Heart left ventricle (tissue), 16 donors: ENCODE results near the gene LDAH. TPM values are rescaled to one million over a fixed set of nuclear protein-coding genes. Genes with fewer than 3 reads are reported as not detected.

Experiments used
- ATAC-seq, 4 donors: fragments of 200-7000 bp; cut with Tn5 transposase; one replicate each; pipeline ENCODE4 v1.9.1; 2020 to 2022; ENCODE audit warnings: moderate library complexity in 4 of 4, mild to moderate bottlenecking in 3 of 4, moderate number of reproducible peaks in 1 of 4
- DNase-seq, 5 donors: peaks; one replicate each; pipeline ENCODE4 v3.0.0-alpha.2; 2020
- H3K27ac ChIP-seq, 12 donors: fragments of 200-600 bp; sonication (generic) in 4 of 12; one replicate each; pipeline versions ENCODE4 v1.5.0 to v1.8.0; 2016 to 2022; ENCODE audit warnings: mild to moderate bottlenecking in 2 of 12
- H3K27me3 ChIP-seq, 9 donors: fragments of 200-600 bp; sonication (generic) in 2 of 9; one replicate each; pipeline versions ENCODE4 v1.5.1 to v1.8.0; 2016 to 2022; ENCODE audit warnings: mild to moderate bottlenecking in 3 of 9
- H3K36me3 ChIP-seq, 9 donors: fragments of 200-600 bp; sonication (generic) in 2 of 9; one replicate each; pipeline versions ENCODE4 v1.5.0 to v1.8.0; 2018 to 2022; ENCODE audit warnings: mild to moderate bottlenecking in 2 of 9
- H3K4me1 ChIP-seq, 12 donors: fragments of 200-600 bp; sonication (generic) in 4 of 12; one replicate each; pipeline versions ENCODE4 v1.5.0 to v1.8.0; 2016 to 2022; ENCODE audit warnings: mild to moderate bottlenecking in 3 of 12
- H3K4me3 ChIP-seq, 12 donors: fragments of 200-600 bp; sonication (generic) in 4 of 12; one replicate each; pipeline versions ENCODE4 v1.5.0 to v1.8.0; 2017 to 2022; ENCODE audit warnings: mild to moderate bottlenecking in 9 of 12, moderate library complexity in 4 of 12
- H3K9me3 ChIP-seq, 12 donors: fragments of 200-600 bp; sonication (generic) in 4 of 12; one replicate each; pipeline versions ENCODE4 v1.5.0 to v1.8.0; 2016 to 2022; ENCODE audit warnings: mild to moderate bottlenecking in 1 of 12
- POLR2A ChIP-seq, 2 donors: fragments of 450-650 bp; IDR thresholded peaks; one replicate each; pipeline ENCODE4 v1.6.1; 2017; ENCODE audit warnings: antibody characterized with exemption in 2 of 2, mild to moderate bottlenecking in 2 of 2, moderate library complexity in 2 of 2
- WGBS, 4 donors: extraction: QIAGEN DNeasy Blood & Tissue Kit in 2 of 4; methylation state at CpG; one replicate each; pipeline versions ENCODE4 v1.1.5 to v1.1.7; 2013 to 2018; 5-methylcytosine and 5-hydroxymethylcytosine counted together
- intact Hi-C, 10 donors: fragments of 100-400 bp; cut with DNase I; formaldehyde crosslinking; loops; one replicate each; pipeline versions ENCODE4 v1.11.1 to v1.14.2; 2022
- polyA plus RNA-seq, 2 donors: library from polyadenylated mRNA; stranded (reverse); fragments of 200-250 nt; gene quantifications; one replicate each; pipeline ENCODE4 v1.2.3, GENCODE V29; 2013
- total RNA-seq, 9 donors: library from RNA; depleted of rRNA in 2 of 9; stranded (reverse); fragments of >200 nt in 2 of 9; fragmentation: NEBNext Ultra II Directional in 3 of 9; extraction: Animal tissue kit (Norgen Biotek cat#: 25700) in 3 of 9; gene quantifications; one replicate each; pipeline versions ENCODE4 v1.1.0 to v1.2.4, GENCODE V29; 2016 to 2023
- TF ChIP-seq, protein P1 (sequence below), 12 donors: fragments of 200-600 bp; sonication (generic) in 4 of 12; IDR thresholded peaks; one replicate each; pipeline versions ENCODE4 v1.5.0 to v1.8.0; 2018 to 2022; ENCODE audit warnings: antibody characterized with exemption in 12 of 12, mild to moderate bottlenecking in 5 of 12
- donor health status: ischemic (EF 13 %, LVEDD 7.1; RV severe dilation, severe dysfunction).
- donor health status: healthy with polysubstance abuse.
- donor health status: DM: no; HTN: yes; CAD: no.
- donor health status: DM: no; HTN: no; CAD: no.
- donor health status: ischemic (EF 25% LVEDD 6.9; RV normal size, moderate dysfunction).
- donor health status: ischemic (EF 25% LVEDD 5.7; RV mildly dilated, moderate dysfunction).
- donor health status: healthy.
- donor health status: DM: yes; HTN: yes; CAD: no.
- donor health status: ischemic (EF 35%, LVEDD 5.7; RV mildly dilated, moderate dysfunction).
- donor health status: nonischemic (EF 11% LVEDD 7.7; RV severe dilation, severe dysfunction).
- donor health status: DM: yes; HTN: yes; CAD: no.
- donor health status: PGD.
- donor health status: ischemic (EF 29% LVEDD 5.4; RV normal size, mild dysfunction).
- donor health status: nonischemic (EF 23%, LVEDD 6.1; RV moderate dilation, normal function).

Gene LDAH
- total and polyA plus RNA-seq, 11 donors, result 2.2 to 13.2 (median 6.7) TPM

DNA sequence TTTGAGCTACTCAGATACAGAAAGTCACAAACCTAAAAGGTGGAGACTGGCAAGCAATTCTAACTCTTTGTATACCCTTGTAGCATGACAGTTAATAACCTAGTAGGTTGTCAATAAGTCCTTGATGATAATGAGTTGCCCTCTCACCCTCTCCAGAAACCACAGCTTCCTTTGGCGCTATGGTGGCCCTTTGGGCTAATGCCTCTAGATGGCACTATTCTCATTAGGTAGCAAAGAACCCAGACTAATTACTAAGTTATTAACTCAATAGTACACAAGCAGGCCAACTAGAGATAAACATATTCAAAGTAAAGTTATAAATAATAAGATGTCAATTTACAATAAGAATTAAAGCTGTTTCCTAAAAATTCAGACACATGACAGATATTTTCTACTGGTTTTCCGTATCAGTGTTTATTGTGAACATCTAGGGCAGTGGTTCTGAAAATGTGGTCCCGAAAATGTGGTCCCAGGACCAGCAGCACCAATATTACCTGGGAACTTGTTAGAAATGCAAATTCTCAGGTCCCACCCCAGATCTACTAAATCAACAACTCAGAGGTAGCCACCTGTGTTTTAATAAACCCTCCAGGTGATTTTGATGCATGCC lies 41.1 kb downstream of the LDAH start:
- 86 to 90% (median 87%) methylated on average over 3 of the region's 3 CpGs for WGBS, 4 donors
- H3K4me3 ChIP-seq, result no peak overlapping the region
- TF ChIP-seq, protein P1, sequence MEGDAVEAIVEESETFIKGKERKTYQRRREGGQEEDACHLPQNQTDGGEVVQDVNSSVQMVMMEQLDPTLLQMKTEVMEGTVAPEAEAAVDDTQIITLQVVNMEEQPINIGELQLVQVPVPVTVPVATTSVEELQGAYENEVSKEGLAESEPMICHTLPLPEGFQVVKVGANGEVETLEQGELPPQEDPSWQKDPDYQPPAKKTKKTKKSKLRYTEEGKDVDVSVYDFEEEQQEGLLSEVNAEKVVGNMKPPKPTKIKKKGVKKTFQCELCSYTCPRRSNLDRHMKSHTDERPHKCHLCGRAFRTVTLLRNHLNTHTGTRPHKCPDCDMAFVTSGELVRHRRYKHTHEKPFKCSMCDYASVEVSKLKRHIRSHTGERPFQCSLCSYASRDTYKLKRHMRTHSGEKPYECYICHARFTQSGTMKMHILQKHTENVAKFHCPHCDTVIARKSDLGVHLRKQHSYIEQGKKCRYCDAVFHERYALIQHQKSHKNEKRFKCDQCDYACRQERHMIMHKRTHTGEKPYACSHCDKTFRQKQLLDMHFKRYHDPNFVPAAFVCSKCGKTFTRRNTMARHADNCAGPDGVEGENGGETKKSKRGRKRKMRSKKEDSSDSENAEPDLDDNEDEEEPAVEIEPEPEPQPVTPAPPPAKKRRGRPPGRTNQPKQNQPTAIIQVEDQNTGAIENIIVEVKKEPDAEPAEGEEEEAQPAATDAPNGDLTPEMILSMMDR (IDR thresholded peaks at IDR 0.05), result peak; percentile 26 to 58 (median 44)
- TF ChIP-seq POLR2A (IDR thresholded peaks at IDR 0.05), result no peak
- peaks cover 0 to 12% (median 0%) of the 10 kb centered on the region in 9 donors for H3K36me3 ChIP-seq
- H3K9me3 ChIP-seq, result peaks cover 0 to 4% (median 0%) of the 10 kb centered on the region in 12 donors
- no peak overlapping the region for H3K27ac ChIP-seq
- no peak for ATAC-seq
- no peaks in the 10 kb centered on the region for H3K27me3 ChIP-seq
- intact Hi-C loops, result loop anchor here in 8 of 10 donors (1.0 to 10.0 kb wide), 5 partner anchors 173 to 185 kb away; no protein-coding TSS in a partner anchor
- no peaks in the 10 kb centered on the region for H3K4me1 ChIP-seq
- no peak for DNase-seq

DNA sequence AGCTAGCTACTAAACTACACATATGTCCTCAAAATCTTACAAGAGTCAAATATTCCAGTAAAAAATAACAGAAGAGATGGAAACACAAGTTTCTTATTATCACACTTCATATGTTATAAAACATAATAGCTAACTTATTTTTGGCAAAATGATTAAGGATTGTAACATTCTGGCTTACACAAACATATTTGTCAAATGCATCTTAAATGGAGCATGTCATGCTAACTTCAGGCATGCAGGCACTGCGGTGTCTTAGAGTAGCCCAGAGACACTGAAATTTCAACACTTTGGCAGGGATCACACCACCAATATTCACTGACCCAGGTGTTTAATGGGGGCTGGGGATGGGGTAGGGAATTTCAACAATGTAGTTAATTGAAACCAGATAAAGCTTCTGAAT lies 51.6 kb downstream of the LDAH start:
- no peak overlapping the region for H3K4me3 ChIP-seq
- no peaks in the 10 kb centered on the region for H3K27me3 ChIP-seq
- DNase-seq (no peak), ATAC-seq (no peak)
- 85 to 100% (median 97%) methylated on average over 1 of the region's 1 CpG for WGBS, 4 donors
- H3K27ac ChIP-seq, result no peak overlapping the region
- TF ChIP-seq, protein P1 (IDR thresholded peaks at IDR 0.05), result no peak
- TF ChIP-seq POLR2A (IDR thresholded peaks at IDR 0.05), result no peak
- intact Hi-C loops, result no loop called here
- H3K9me3 ChIP-seq, result no peaks in the 10 kb centered on the region
- H3K36me3 ChIP-seq, result peaks cover 0 to 42% (median 16%) of the 10 kb centered on the region in 9 donors
- H3K4me1 ChIP-seq, result no peaks in the 10 kb centered on the region

DNA sequence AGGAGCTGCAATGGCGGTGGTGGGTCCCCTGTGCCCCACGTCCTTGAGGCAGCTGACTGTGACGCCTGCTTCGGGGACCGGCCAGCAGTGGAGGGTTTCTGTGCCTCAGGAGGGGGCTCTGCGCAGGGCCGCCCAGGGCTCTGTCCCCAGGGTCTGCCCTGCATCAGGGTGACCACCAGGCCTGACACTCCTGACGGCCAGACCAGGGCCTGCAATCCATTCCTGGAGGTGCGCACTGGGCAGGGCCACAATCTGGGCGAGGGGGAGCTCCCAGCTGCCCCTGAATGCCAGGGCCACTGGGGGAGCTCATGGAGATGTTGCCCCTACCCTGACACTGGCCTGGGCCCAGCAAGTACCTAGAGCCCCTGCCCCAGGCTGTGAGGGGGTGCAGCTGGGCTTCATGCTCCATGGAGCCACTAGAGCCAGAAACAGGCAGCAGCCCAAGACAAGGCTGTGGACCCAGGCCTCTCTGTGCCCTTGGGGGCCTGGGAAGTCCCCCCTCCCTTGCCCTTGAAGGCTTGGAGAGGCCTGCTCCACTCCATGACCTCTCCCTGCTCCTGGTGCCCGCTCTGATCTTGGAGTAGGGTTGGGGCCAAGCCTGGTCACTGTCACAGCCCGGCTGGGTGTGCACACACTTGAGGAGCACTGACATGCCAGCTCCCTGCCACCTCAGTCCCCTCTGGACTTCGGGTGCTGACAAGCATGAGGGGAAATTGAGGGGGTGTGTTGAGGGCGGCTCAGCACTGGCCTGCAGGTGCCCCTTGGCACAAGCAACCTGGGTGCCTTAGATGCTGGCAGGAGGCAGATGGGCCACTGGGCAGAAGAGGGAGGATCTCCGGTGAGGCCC lies 55.9 kb downstream of the LDAH start:
- ATAC-seq, result peak in 1 of 4 donors; percentile 42
- TF ChIP-seq, protein P1 (IDR thresholded peaks at IDR 0.05), result no peak
- TF ChIP-seq POLR2A (IDR thresholded peaks at IDR 0.05), result no peak
- Histone ChIP-seq H3K27me3 (no peaks in the 10 kb centered on the region), H3K4me1 (peaks cover 0 to 9% (median 0%) of the 10 kb centered on the region in 12 donors), H3K27ac (no peak overlapping the region), H3K9me3 (no peaks in the 10 kb centered on the region), H3K4me3 (no peak overlapping the region), H3K36me3 (peaks cover 0 to 13% (median 0%) of the 10 kb centered on the region in 9 donors)
- DNase-seq, result peak in 1 of 5 donors; percentile 42
- intact Hi-C loops, result no loop called here
- 91 to 96% (median 94%) methylated on average over 6 to 15 of the region's 15 CpGs for WGBS, 4 donors

DNA sequence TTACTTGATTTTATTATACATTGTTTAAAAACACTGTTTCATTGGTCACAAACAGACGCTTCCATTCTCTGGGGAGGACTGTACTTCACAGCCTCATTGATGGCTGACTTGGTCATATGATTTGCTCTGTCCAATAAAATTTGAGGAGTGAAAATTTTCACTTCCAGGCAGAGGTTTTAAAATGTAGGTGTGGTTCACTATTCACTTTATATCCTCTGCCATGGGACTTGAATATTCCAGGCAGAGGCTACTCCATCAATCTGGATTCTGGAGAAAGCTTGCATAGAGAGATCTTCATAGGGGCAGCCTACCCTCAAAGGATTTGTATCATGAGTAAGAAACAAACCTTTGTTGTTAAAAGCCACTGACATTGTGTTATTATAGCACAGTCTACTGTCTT lies 56.7 kb downstream of the LDAH start:
- 92 to 99% (median 96%) methylated on average over 1 of the region's 1 CpG for WGBS, 4 donors
- Histone ChIP-seq H3K27ac (no peak overlapping the region), H3K4me1 (peaks cover 0 to 9% (median 0%) of the 10 kb centered on the region in 12 donors), H3K36me3 (peaks cover 0 to 9% (median 0%) of the 10 kb centered on the region in 9 donors), H3K27me3 (no peaks in the 10 kb centered on the region), H3K9me3 (no peaks in the 10 kb centered on the region), H3K4me3 (no peak overlapping the region)
- DNase-seq, result no peak
- intact Hi-C loops, result no loop called here
- TF ChIP-seq, protein P1 (IDR thresholded peaks at IDR 0.05), result no peak
- TF ChIP-seq POLR2A (IDR thresholded peaks at IDR 0.05), result no peak
- ATAC-seq, result no peak
